MM.1S (cell line): ENCODE results near the gene CNMD.

Experiments
- DNase-seq: peaks from one replicate; pipeline ENCODE4 v3.0.0-alpha.2; 2015
- H2AFZ ChIP-seq: fragments of 300-600 bp; sonication (generic); 2 replicates; pipeline ENCODE4 v1.6.0; 2016; ENCODE audit warnings: antibody characterized with exemption, low read length
- H3F3A ChIP-seq: fragments of 300-600 bp; sonication (generic); 2 replicates; pipeline ENCODE4 v1.6.1; 2016; ENCODE audit warnings: mild to moderate bottlenecking, antibody characterized with exemption, low read length, moderate library complexity, mixed read lengths; ENCODE audit not compliant: insufficient read depth
- H3K27ac ChIP-seq: fragments of 300-600 bp; sonication (generic); 2 replicates; pipeline ENCODE4 v1.5.1; 2016; ENCODE audit warnings: mild to moderate bottlenecking, low read length
- H3K27me3 ChIP-seq: fragments of 300-600 bp; sonication (generic); replicated peaks from 2 replicates; pipeline ENCODE4 v1.6.0; 2016; ENCODE audit warnings: low read length; ENCODE audit not compliant: insufficient read depth
- H3K36me3 ChIP-seq: fragments of 300-600 bp; sonication (generic); replicated peaks from 2 replicates; pipeline ENCODE4 v1.6.1; 2016; ENCODE audit warnings: mild to moderate bottlenecking, low read length, mixed read lengths; ENCODE audit not compliant: insufficient read depth
- H3K4me1 ChIP-seq: fragments of 300-600 bp; sonication (generic); 2 replicates; pipeline ENCODE4 v1.6.1; 2016; ENCODE audit warnings: low read length, mixed read lengths
- H3K4me2 ChIP-seq: fragments of 300-600 bp; sonication (generic); 2 replicates; pipeline ENCODE4 v1.6.0; 2016; ENCODE audit warnings: low read depth, low read length
- H3K4me3 ChIP-seq: fragments of 300-600 bp; sonication (generic); 2 replicates; pipeline ENCODE4 v1.5.1; 2016; ENCODE audit warnings: low read length, mixed read lengths
- H3K79me2 ChIP-seq: fragments of 300-600 bp; sonication (generic); 2 replicates; pipeline ENCODE4 v1.6.1; 2016; ENCODE audit warnings: mixed run types, low read length, mixed read lengths
- H3K9ac ChIP-seq: fragments of 300-600 bp; sonication (generic); 2 replicates; pipeline ENCODE4 v1.6.1; 2016; ENCODE audit warnings: low read length, mixed read lengths
- H3K9me2 ChIP-seq: fragments of 300-600 bp; sonication (generic); replicated peaks from 2 replicates; pipeline ENCODE4 v1.6.1; 2016; ENCODE audit warnings: mild to moderate bottlenecking, low read length, mixed read lengths; ENCODE audit not compliant: insufficient read depth
- H3K9me3 ChIP-seq: fragments of 300-600 bp; sonication (generic); replicated peaks from 2 replicates; pipeline ENCODE4 v1.6.1; 2016; ENCODE audit warnings: mild to moderate bottlenecking, low read length, mixed read lengths; ENCODE audit not compliant: insufficient read depth
- H4K20me1 ChIP-seq: fragments of 300-600 bp; sonication (generic); 2 replicates; pipeline ENCODE4 v1.6.1; 2016; ENCODE audit warnings: mild to moderate bottlenecking, low read length, moderate library complexity, mixed read lengths; ENCODE audit not compliant: insufficient read depth
- EZH2 ChIP-seq: fragments of 300-600 bp; sonication (generic); optimal IDR thresholded peaks from 2 replicates; pipeline ENCODE3; 2017; ENCODE audit warnings: low read depth, mild to moderate bottlenecking, antibody characterized with exemption, low read length, mixed read lengths
- EZH2phosphoT487 ChIP-seq: fragments of 300-600 bp; sonication (generic); IDR thresholded peaks from 2 replicates; pipeline ENCODE4 v1.6.1; 2018; ENCODE audit warnings: antibody characterized with exemption, low read length
- TF ChIP-seq, protein P1 (sequence below): fragments of 300-600 bp; sonication (generic); IDR thresholded peaks from 2 replicates; pipeline ENCODE4 v1.5.1; 2016; ENCODE audit warnings: antibody characterized with exemption, low read length, mixed read lengths

Gene CNMD

DNA sequence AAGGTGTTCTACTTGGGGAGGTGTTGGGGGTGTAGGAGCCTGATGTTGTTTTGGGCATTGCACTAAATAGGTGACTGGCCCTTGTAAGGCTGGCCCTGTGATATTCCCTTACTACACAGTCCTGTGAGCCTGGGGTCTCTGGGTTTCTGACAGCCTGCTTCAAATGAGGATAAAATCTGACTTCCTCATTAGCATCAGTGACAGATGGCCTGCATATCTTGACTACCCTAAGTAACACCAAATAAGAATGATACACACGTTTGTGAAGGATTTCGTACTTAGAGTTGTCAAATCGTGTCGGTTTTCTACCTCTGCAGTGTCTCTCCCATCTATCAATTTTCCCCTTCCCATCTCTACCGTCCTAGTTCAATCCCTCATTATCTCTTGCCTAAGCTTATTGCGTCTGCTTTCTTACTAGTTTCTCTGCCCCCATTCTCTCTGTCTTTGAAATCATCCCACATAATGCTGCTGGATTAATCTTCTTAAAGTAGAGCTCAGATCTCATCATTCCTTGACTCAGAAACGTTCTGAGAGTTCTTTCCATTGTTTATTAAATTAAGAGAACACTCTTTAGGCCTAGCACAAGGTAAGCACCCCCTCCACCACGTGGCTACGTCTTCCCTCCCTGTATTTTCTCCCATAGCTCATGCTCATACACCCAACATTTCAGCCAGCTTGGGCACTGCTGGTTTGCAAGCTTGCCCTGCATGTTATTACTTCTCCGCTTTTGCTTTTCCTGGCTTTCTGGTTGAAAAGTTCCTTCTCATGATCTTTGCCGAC, 26.2 kb upstream of the CNMD start:
- H2AFZ ChIP-seq, result no peak overlapping the region

DNA sequence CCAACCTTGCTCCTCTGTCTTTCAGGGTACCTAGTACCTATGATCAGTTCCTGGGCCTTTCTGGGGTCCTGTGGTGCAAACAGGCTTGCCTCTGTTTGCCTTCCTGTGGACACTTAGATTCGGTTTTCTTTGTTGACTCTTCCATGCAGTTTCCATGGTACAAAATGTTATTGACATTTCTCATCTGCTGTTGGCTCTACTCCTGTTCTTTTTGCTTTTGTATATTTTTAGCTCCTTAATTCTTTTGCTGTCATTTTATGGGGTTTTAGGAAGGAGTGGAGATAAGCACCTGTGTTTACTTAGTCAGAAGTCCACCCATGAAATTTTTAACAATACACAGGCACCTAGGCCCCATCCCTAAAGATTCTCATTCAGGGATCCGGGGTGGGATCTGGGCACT, 20.5 kb upstream of the CNMD start:
- Histone ChIP-seq H3K9me3 (no peaks in the 10 kb centered on the region), H3K4me1 (no peaks in the 10 kb centered on the region), H3F3A (no peaks in the 10 kb centered on the region), H3K4me2 (no peak overlapping the region), H3K9me2 (no peaks in the 10 kb centered on the region), H3K27me3 (no peaks in the 10 kb centered on the region), H3K79me2 (no peaks in the 10 kb centered on the region), H3K9ac (no peak overlapping the region), H3K36me3 (no peaks in the 10 kb centered on the region), H2AFZ (no peak overlapping the region), H3K4me3 (no peak overlapping the region), H3K27ac (no peak overlapping the region), H4K20me1 (no peaks in the 10 kb centered on the region)
- TF ChIP-seq, protein P1, sequence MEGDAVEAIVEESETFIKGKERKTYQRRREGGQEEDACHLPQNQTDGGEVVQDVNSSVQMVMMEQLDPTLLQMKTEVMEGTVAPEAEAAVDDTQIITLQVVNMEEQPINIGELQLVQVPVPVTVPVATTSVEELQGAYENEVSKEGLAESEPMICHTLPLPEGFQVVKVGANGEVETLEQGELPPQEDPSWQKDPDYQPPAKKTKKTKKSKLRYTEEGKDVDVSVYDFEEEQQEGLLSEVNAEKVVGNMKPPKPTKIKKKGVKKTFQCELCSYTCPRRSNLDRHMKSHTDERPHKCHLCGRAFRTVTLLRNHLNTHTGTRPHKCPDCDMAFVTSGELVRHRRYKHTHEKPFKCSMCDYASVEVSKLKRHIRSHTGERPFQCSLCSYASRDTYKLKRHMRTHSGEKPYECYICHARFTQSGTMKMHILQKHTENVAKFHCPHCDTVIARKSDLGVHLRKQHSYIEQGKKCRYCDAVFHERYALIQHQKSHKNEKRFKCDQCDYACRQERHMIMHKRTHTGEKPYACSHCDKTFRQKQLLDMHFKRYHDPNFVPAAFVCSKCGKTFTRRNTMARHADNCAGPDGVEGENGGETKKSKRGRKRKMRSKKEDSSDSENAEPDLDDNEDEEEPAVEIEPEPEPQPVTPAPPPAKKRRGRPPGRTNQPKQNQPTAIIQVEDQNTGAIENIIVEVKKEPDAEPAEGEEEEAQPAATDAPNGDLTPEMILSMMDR, result no peak
- TF ChIP-seq EZH2 (no peak), EZH2phosphoT487 (no peak)
- no peak for DNase-seq

More for the DNA sequence above, 26.2 kb upstream of the CNMD start:
- Histone ChIP-seq H3F3A (no peaks in the 10 kb centered on the region), H3K27me3 (no peaks in the 10 kb centered on the region), H3K9me2 (no peaks in the 10 kb centered on the region), H3K4me1 (no peaks in the 10 kb centered on the region), H4K20me1 (no peaks in the 10 kb centered on the region), H3K9ac (no peak overlapping the region), H3K79me2 (no peaks in the 10 kb centered on the region), H3K4me3 (no peak overlapping the region), H3K27ac (no peak overlapping the region), H3K4me2 (no peak overlapping the region), H3K9me3 (no peaks in the 10 kb centered on the region), H3K36me3 (no peaks in the 10 kb centered on the region)
- no peak for TF ChIP-seq EZH2phosphoT487
- TF ChIP-seq, protein P1, result no peak
- no peak for TF ChIP-seq EZH2
- DNase-seq, result no peak

DNA sequence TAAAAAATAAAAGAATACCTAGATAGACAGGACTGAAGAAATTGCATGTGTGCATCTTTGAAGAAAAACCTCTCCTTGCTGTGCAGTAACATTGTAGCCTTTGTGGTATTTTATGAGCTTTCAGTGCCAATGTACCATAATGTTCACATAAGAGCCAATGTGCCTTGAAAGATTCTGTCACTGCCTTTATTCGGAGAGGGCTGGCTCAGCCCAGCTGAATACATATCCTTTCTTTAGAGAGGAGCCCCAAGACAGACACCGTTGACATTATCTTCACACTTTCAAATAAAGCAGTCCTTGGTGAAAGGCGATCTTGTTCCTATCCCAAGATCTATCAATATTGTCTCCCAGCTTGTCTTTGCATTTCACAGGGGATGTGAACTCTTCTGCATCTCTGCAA, 18.5 kb upstream of the CNMD start:
- Histone ChIP-seq H3F3A (no peaks in the 10 kb centered on the region), H3K79me2 (no peaks in the 10 kb centered on the region), H3K27me3 (no peaks in the 10 kb centered on the region), H3K9ac (no peak overlapping the region), H3K36me3 (no peaks in the 10 kb centered on the region), H4K20me1 (no peaks in the 10 kb centered on the region), H3K4me3 (no peak overlapping the region), H3K27ac (no peak overlapping the region), H3K4me1 (no peaks in the 10 kb centered on the region), H3K9me3 (no peaks in the 10 kb centered on the region), H3K9me2 (no peaks in the 10 kb centered on the region), H2AFZ (no peak overlapping the region), H3K4me2 (no peak overlapping the region)
- TF ChIP-seq, protein P1, result no peak
- TF ChIP-seq EZH2, result no peak
- no peak for TF ChIP-seq EZH2phosphoT487
- no peak for DNase-seq
